ENCODE measurements around the gene NECAB3.

GRCh38 chr20:33671573-33672288 is 2.5 kb downstream of the NECAB3 start:
- TF ChIP-seq CTCF (IDR thresholded peaks at IDR 0.05) (no peak), EP300 (IDR thresholded peaks at IDR 0.05) (no peak)
